Esophagus squamous epithelium (tissue), 4 donors: ENCODE measurements around the gene SLC44A1.

ENCODE experiments used
- POLR2A ChIP-seq, 4 donors: fragments of 450-650 bp; IDR thresholded peaks; one replicate each; pipeline ENCODE4 v1.6.1; 2017; ENCODE audit warnings: antibody characterized with exemption in 4 of 4, mild to moderate bottlenecking in 4 of 4, moderate library complexity in 3 of 4
- TF ChIP-seq, protein P1 (sequence below), 6 experiments: fragments of 450-650 bp in 4 of 6; fragments of 200-600 bp in 2 of 6; sonication (generic) in 2 of 6; IDR thresholded peaks; one replicate each; pipeline ENCODE4 v1.5.1; 2016 to 2019; ENCODE audit warnings: antibody characterized with exemption in 6 of 6, mild to moderate bottlenecking in 4 of 6, moderate library complexity in 4 of 6

DNA sequence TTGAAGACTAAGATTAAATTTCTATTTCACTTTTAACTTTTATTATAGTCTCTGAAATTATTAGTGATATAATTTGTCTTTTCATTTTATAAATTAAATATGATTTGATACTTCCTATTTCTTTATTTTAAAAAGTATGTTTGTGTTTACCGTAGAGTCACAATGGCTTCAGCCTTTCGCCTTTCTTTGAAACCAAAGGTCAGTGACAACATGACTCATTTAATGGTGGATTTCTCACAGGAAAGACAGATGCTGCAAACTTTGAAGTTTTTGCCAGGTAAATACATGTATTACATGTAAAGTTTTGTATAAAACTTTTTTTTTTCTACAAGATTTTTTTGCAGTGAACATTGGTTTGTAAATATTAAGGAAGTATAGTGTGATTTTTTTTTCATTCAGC is 239.8 kb downstream of the SLC44A1 start:
- TF ChIP-seq, protein P1, sequence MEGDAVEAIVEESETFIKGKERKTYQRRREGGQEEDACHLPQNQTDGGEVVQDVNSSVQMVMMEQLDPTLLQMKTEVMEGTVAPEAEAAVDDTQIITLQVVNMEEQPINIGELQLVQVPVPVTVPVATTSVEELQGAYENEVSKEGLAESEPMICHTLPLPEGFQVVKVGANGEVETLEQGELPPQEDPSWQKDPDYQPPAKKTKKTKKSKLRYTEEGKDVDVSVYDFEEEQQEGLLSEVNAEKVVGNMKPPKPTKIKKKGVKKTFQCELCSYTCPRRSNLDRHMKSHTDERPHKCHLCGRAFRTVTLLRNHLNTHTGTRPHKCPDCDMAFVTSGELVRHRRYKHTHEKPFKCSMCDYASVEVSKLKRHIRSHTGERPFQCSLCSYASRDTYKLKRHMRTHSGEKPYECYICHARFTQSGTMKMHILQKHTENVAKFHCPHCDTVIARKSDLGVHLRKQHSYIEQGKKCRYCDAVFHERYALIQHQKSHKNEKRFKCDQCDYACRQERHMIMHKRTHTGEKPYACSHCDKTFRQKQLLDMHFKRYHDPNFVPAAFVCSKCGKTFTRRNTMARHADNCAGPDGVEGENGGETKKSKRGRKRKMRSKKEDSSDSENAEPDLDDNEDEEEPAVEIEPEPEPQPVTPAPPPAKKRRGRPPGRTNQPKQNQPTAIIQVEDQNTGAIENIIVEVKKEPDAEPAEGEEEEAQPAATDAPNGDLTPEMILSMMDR (IDR thresholded peaks at IDR 0.05), result no peak
- no peak for TF ChIP-seq POLR2A (IDR thresholded peaks at IDR 0.05)
